ENCODE data around the gene FBF1. TPM values are rescaled to one million over a fixed set of nuclear protein-coding genes. Genes with fewer than 3 reads are reported as not detected.

The FBF1 gene
- total RNA-seq, 1 experiment from 2014 or later = 22.8 TPM

DNA sequence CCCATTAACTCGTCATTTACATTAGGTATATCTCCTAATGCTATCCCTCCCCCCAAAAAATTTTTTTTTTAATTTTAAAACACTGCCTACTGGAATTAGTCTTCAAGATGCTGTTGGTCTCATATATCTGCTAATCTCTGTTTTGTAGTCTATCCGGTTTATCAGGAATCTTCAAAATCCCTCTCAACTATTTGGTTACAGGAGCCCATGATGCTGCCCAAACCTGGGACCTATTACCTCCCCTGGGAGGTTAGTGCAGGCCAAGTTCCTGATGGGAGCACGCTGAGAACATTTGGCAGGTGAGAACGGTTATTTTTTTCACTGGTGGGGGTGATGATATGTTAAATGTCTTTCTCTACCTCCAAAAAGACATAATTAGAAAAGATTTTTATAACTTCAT lies 45.1 kb upstream of the FBF1 start (continued):
- TF ChIP-seq REST (IDR thresholded peaks at IDR 0.05; ENCODE audit: low read depth) = no peak

GRCh38 chr17:75983501-75984181 lies 42.8 kb upstream of the FBF1 start:
- POLR2A ChIA-PET = no interaction called here
- DNase-seq (ENCODE audit: low read depth, low spot score) (no peak), ATAC-seq (no peak)
- H3K4me1 ChIP-seq (ENCODE audit: control insufficient read depth in 1 of 2, insufficient read depth in 2 of 2, low read length in 2 of 2) = peaks cover 10 to 33% of the 10 kb centered on the region in 2 experiments
- H3K27ac ChIP-seq (ENCODE audit: low read depth, low read length) = no peak overlapping the region
- no peaks in the 10 kb centered on the region for H3K36me3 ChIP-seq (ENCODE audit: control insufficient read depth in 1 of 2, insufficient read depth in 2 of 2, low read length in 2 of 2)
- H3K4me3 ChIP-seq (replicated peaks in 1 of 2; ENCODE audit: low read depth in 1 of 2, low read length in 2 of 2) = no peak overlapping the region
- no peak overlapping the region for H3K4me2 ChIP-seq (ENCODE audit: low read length)
- no peaks in the 10 kb centered on the region for H4K20me1 ChIP-seq (ENCODE audit: insufficient read depth)
- no peak overlapping the region for H3K9ac ChIP-seq (ENCODE audit: low read length)
- BruUV-seq (replicated peaks) = no TSS peak
- intact Hi-C loops (cut with micrococcal nuclease) = no loop called here
- no peaks in the 10 kb centered on the region for H3K27me3 ChIP-seq (ENCODE audit: insufficient read depth, low read length)
- no peaks in the 10 kb centered on the region for H3K9me2 ChIP-seq (ENCODE audit: insufficient read depth)
- peaks cover 10% of the 10 kb centered on the region; the same call in 1 of the 2 replicates for H3K79me2 ChIP-seq (ENCODE audit: insufficient read depth, low read length)
- RAD21 ChIA-PET (ENCODE audit: low non-redundant PET in 1 of 2, low total read pairs in 2 of 2, uncharacterized antibody in 2 of 2, unreplicated experiment in 2 of 2) = no interaction called here
- no peaks in the 10 kb centered on the region for H3K9me3 ChIP-seq (ENCODE audit: control insufficient read depth in 1 of 2, insufficient read depth in 1 of 2, low read depth in 1 of 2, low read length in 2 of 2)
- CTCF ChIA-PET = interaction anchor here (1.8 kb wide), 2 partner anchors 17 to 19 kb away, joined by 6 to 7 read pairs; partner anchors contain the start of gene CDK3
- TF ChIP-seq ATF3 (IDR thresholded peaks at IDR 0.05) = no peak
- no peak overlapping the region for H2AFZ ChIP-seq (ENCODE audit: low read depth, low read length, poor library complexity, severe bottlenecking)

Data from HCT116 (cell line).